ENCODE results near the gene TBX6.

- TF ChIP-seq TOX (CRISPR knock-in tag; IDR thresholded peaks at IDR 0.05; ENCODE audit: borderline replicate concordance) (no peak), ZFP30 (CRISPR knock-in tag; IDR thresholded peaks at IDR 0.05) (no peak), PATZ1 (CRISPR knock-in tag; IDR thresholded peaks at IDR 0.05; ENCODE audit: borderline replicate concordance) (no peak), ZNF565 (CRISPR knock-in tag; conservative IDR thresholded peaks at IDR 0.05; ENCODE audit: low read depth) (no peak), GLIS3 (CRISPR knock-in tag; IDR thresholded peaks at IDR 0.05) (no peak), CREB5 (CRISPR knock-in tag; IDR thresholded peaks at IDR 0.05; ENCODE audit: low read depth) (no peak), ISL1 (CRISPR knock-in tag; IDR thresholded peaks at IDR 0.05) (no peak), TCF4 (CRISPR knock-in tag; IDR thresholded peaks at IDR 0.05; ENCODE audit: borderline replicate concordance) (no peak), OSR1 (CRISPR knock-in tag; IDR thresholded peaks at IDR 0.05) (no peak)
These were observed 46.2 kb upstream of the TBX6 start for GRCh38 chr16:30137897-30138296.
